ENCODE results near the gene CHRNA4. TPM values are rescaled to one million over a fixed set of nuclear protein-coding genes. Genes with fewer than 3 reads are reported as not detected.

Gene CHRNA4
- total RNA-seq, 2 donors from 2014 or later: 0.46 TPM; not detected in 1

GRCh38 chr20:63347950-63348827, 13.0 kb downstream of the CHRNA4 start:
- Mint-ChIP-seq H3K27me3 (ENCODE audit: insufficient read depth) (no peaks in the 10 kb centered on the region), H3K9me3 (peaks cover 8% of the 10 kb centered on the region), H3K27ac (no peak overlapping the region), H3K4me1 (no peaks in the 10 kb centered on the region), H3K36me3 (ENCODE audit: low read depth) (no peaks in the 10 kb centered on the region), H3K4me3 (no peak overlapping the region)
- no peak overlapping the region for H3K9ac ChIP-seq (ENCODE audit: extremely low read depth, low read length, poor library complexity, severe bottlenecking)
- no peak overlapping the region for H3K27ac ChIP-seq (ENCODE audit: low read depth, low read length)
- no peaks in the 10 kb centered on the region for H3K9me3 ChIP-seq (ENCODE audit: control insufficient read depth, low read length)
- H3K4me3 ChIP-seq (ENCODE audit: low read length): no peak overlapping the region
- no peaks in the 10 kb centered on the region for H3K27me3 ChIP-seq (ENCODE audit: control insufficient read depth, insufficient read depth, low read length, poor library complexity, severe bottlenecking)
- WGBS, 2 experiments (ENCODE audit: insufficient coverage in 1 of 2, insufficient read length in 1 of 2): 89 to 93% methylated on average over 30 to 46 of the region's 46 CpGs
- H3K4me1 ChIP-seq (ENCODE audit: control insufficient read depth, insufficient read depth, low read length): no peaks in the 10 kb centered on the region
- TF ChIP-seq CTCF (conservative IDR thresholded peaks at IDR 0.05): no peak
- no peaks in the 10 kb centered on the region for H3K36me3 ChIP-seq (ENCODE audit: control insufficient read depth, insufficient read depth, low read length)
- DNase-seq: no peak

- no peaks in the 10 kb centered on the region for H3K27me3 ChIP-seq (ENCODE audit: control insufficient read depth, insufficient read depth, low read length, poor library complexity, severe bottlenecking)
- Mint-ChIP-seq H3K27ac (no peak overlapping the region), H3K9me3 (peaks cover 8% of the 10 kb centered on the region), H3K36me3 (ENCODE audit: low read depth) (no peaks in the 10 kb centered on the region), H3K4me1 (no peaks in the 10 kb centered on the region), H3K4me3 (no peak overlapping the region), H3K27me3 (ENCODE audit: insufficient read depth) (no peaks in the 10 kb centered on the region)
- TF ChIP-seq CTCF (conservative IDR thresholded peaks at IDR 0.05): no peak
- no peaks in the 10 kb centered on the region for H3K36me3 ChIP-seq (ENCODE audit: control insufficient read depth, insufficient read depth, low read length)
- 81 to 93% methylated on average over 13 to 33 of the region's 33 CpGs for WGBS, 2 experiments (ENCODE audit: insufficient coverage in 1 of 2, insufficient read length in 1 of 2)
- no peak overlapping the region for H3K9ac ChIP-seq (ENCODE audit: extremely low read depth, low read length, poor library complexity, severe bottlenecking)
- no peaks in the 10 kb centered on the region for H3K9me3 ChIP-seq (ENCODE audit: control insufficient read depth, low read length)
- no peaks in the 10 kb centered on the region for H3K4me1 ChIP-seq (ENCODE audit: control insufficient read depth, insufficient read depth, low read length)
- no peak for DNase-seq
- H3K4me3 ChIP-seq (ENCODE audit: low read length): no peak overlapping the region
- H3K27ac ChIP-seq (ENCODE audit: low read depth, low read length): no peak overlapping the region
These were observed 13.9 kb downstream of the CHRNA4 start for GRCh38 chr20:63347081-63347741.

GRCh38 chr20:63346131-63347080, 14.7 kb downstream of the CHRNA4 start:
- peaks cover 8% of the 10 kb centered on the region for H3K9me3 Mint-ChIP-seq
- H3K36me3 ChIP-seq (ENCODE audit: control insufficient read depth, insufficient read depth, low read length): no peaks in the 10 kb centered on the region
- H3K4me1 ChIP-seq (ENCODE audit: control insufficient read depth, insufficient read depth, low read length): no peaks in the 10 kb centered on the region
- H3K4me3 Mint-ChIP-seq: no peak overlapping the region
- H3K27me3 Mint-ChIP-seq (ENCODE audit: insufficient read depth): no peaks in the 10 kb centered on the region
- TF ChIP-seq CTCF (conservative IDR thresholded peaks at IDR 0.05): no peak
- no peaks in the 10 kb centered on the region for H3K9me3 ChIP-seq (ENCODE audit: control insufficient read depth, low read length)
- H3K27ac ChIP-seq (ENCODE audit: low read depth, low read length): no peak overlapping the region
- DNase-seq: no peak
- H3K4me1 Mint-ChIP-seq: no peaks in the 10 kb centered on the region
- WGBS, 2 experiments (ENCODE audit: insufficient coverage in 1 of 2, insufficient read length in 1 of 2): 89 to 92% methylated on average over 27 to 50 of the region's 50 CpGs
- H3K36me3 Mint-ChIP-seq (ENCODE audit: low read depth): no peaks in the 10 kb centered on the region
- no peaks in the 10 kb centered on the region for H3K27me3 ChIP-seq (ENCODE audit: control insufficient read depth, insufficient read depth, low read length, poor library complexity, severe bottlenecking)
- H3K9ac ChIP-seq (ENCODE audit: extremely low read depth, low read length, poor library complexity, severe bottlenecking): no peak overlapping the region
- H3K4me3 ChIP-seq (ENCODE audit: low read length): no peak overlapping the region
- no peak overlapping the region for H3K27ac Mint-ChIP-seq
